HepG2 (cell line): ENCODE data around the gene SLC22A12. TPM values are rescaled to one million over a fixed set of nuclear protein-coding genes. Genes with fewer than 3 reads are reported as not detected.
A peak's percentile ranks its signal among the peaks of the same experiment; 100 is the strongest.

Source experiments
- ATAC-seq: fragments of 200-7000 bp; cut with Tn5 transposase; 3 replicates; pipeline ENCODE4 v1.9.1; 2020; ENCODE audit warnings: mild to moderate bottlenecking, moderate library complexity
- BruUV-seq: library from RNA; stranded (reverse); fragments of 400-500 nt; replicated peaks from 2 replicates; lab custom pipeline; 2021; lab: Mats Ljungman, UMichigan
- CTCF ChIA-PET: fragments of 300-600 bp; formaldehyde crosslinking; extraction: SDS; loops from one replicate; lab custom pipeline; 2021; ENCODE audit warnings: low total read pairs, inconsistent platforms, low intra/inter-chr PET ratio; lab: Yijun Ruan, JAX
- POLR2A ChIA-PET: fragments of 350-600 bp; sonication (Branson Sonifier 250); formaldehyde crosslinking; loops from one replicate; lab custom pipeline; 2020; ENCODE audit warnings: antibody characterized with exemption, inconsistent platforms; lab: Yijun Ruan, JAX
- DNase-seq: peaks from one replicate; pipeline ENCODE4 v3.0.0-alpha.2; 2015; ENCODE audit warnings: low spot score
- FAIRE-seq: peaks from 3 replicates; lab custom pipeline; 2011; peaks lifted over from hg19 to GRCh38; lab: Jason Lieb, UNC
- H2AFZ ChIP-seq: one replicate; pipeline ENCODE4 v1.6.1; 2011; ENCODE audit warnings: low read length, inconsistent platforms
- H3K27ac ChIP-seq: fragments of 300-600 bp; 3 replicates; pipeline ENCODE4 v1.8.0; 2011; ENCODE audit warnings: mixed run types, mild to moderate bottlenecking, mixed read lengths, low read length, inconsistent platforms; ENCODE audit not compliant: insufficient read depth; ENCODE audit errors: extremely low read length
- H3K27me3 ChIP-seq, 2 experiments: fragments of 200-600 bp in 1 of 2; 2 replicates in 1 of 2; 3 replicates in 1 of 2; pipeline versions ENCODE4 v1.6.0 to v1.8.0; 2011; ENCODE audit warnings: low read length in 2 of 2, mild to moderate bottlenecking in 2 of 2, moderate library complexity in 2 of 2, inconsistent platforms in 1 of 2; ENCODE audit not compliant: insufficient read depth in 2 of 2, control insufficient read depth in 1 of 2
- H3K36me3 ChIP-seq, 2 experiments: fragments of 200-600 bp in 1 of 2; replicated peaks in 1 of 2; 2 replicates in 1 of 2; 3 replicates in 1 of 2; pipeline versions ENCODE4 v1.5.1 to v1.8.0; 2011; ENCODE audit warnings: low read length in 2 of 2, inconsistent platforms in 1 of 2; ENCODE audit not compliant: insufficient read depth in 2 of 2, control insufficient read depth in 1 of 2
- H3K4me1 ChIP-seq: 2 replicates; pipeline ENCODE4 v1.5.1; 2012; ENCODE audit warnings: low read length, inconsistent platforms; ENCODE audit not compliant: insufficient read depth
- H3K4me2 ChIP-seq: 2 replicates; pipeline ENCODE4 v1.6.0; 2011; ENCODE audit warnings: low read depth, low read length, inconsistent platforms
- H3K4me3 ChIP-seq, 3 experiments: fragments of 200-600 bp in 1 of 3; sonication (generic), shearing (Covaris generic) in 1 of 3; replicated peaks in 1 of 3; 2 replicates each; pipeline ENCODE4 v1.5.1; 2011 to 2016; ENCODE audit warnings: low read length in 3 of 3, inconsistent platforms in 2 of 3, low read depth in 2 of 3, mild to moderate bottlenecking in 2 of 3, control low read depth in 1 of 3, mixed read lengths in 1 of 3; ENCODE audit not compliant: insufficient read depth in 1 of 3
- H3K79me2 ChIP-seq: one replicate; pipeline ENCODE4 v1.6.1; 2011; ENCODE audit warnings: low read length, inconsistent platforms; ENCODE audit not compliant: insufficient read depth
- H3K9ac ChIP-seq: 2 replicates; pipeline ENCODE4 v1.6.0; 2011; ENCODE audit warnings: mild to moderate bottlenecking, low read depth, low read length, inconsistent platforms; ENCODE audit not compliant: insufficient read depth
- H3K9me3 ChIP-seq: 2 replicates; pipeline ENCODE4 v1.5.1; 2012; ENCODE audit warnings: mild to moderate bottlenecking, low read length
- H4K20me1 ChIP-seq: 2 replicates; pipeline ENCODE4 v1.6.0; 2011; ENCODE audit warnings: inconsistent platforms, mild to moderate bottlenecking, low read length, moderate library complexity; ENCODE audit not compliant: insufficient read depth
- FOXC1 ChIP-seq: sonication (generic); formaldehyde crosslinking; IDR thresholded peaks from 2 replicates; pipeline ENCODE4 v1.8.0; 2022; ENCODE audit warnings: mild to moderate bottlenecking, missing genetic modification reagents, borderline replicate concordance
- GPN1 ChIP-seq: sonication (generic); formaldehyde crosslinking; IDR thresholded peaks from 2 replicates; pipeline ENCODE4 v1.5.1; 2020; ENCODE audit warnings: missing genetic modification reagents, borderline replicate concordance
- HOXA5 ChIP-seq: sonication (generic); formaldehyde crosslinking; IDR thresholded peaks from 2 replicates; pipeline ENCODE4 v1.4.0; 2020; ENCODE audit warnings: missing genetic modification reagents
- KAT2B ChIP-seq: fragments of 150-350 bp; IDR thresholded peaks from 2 replicates; pipeline ENCODE4 v1.6.1; 2014; ENCODE audit warnings: low read depth, low read length, borderline replicate concordance
- KLF16 ChIP-seq, 2 experiments: sonication (generic) in 1 of 2; formaldehyde crosslinking in 1 of 2; IDR thresholded peaks; 2 replicates each; pipeline versions ENCODE4 v1.6.1 to v1.8.0; 2016 to 2023; ENCODE audit warnings: missing genetic modification reagents in 2 of 2, missing compliant biosample characterization in 1 of 2
- MYC ChIP-seq: sonication (generic); formaldehyde crosslinking; IDR thresholded peaks from 2 replicates; pipeline ENCODE4 v1.9.0; 2021; ENCODE audit warnings: missing genetic modification reagents, borderline replicate concordance
- NFRKB ChIP-seq: fragments of 450-650 bp; IDR thresholded peaks from 2 replicates; pipeline ENCODE4 v1.6.1; 2017
- SAP130 ChIP-seq: IDR thresholded peaks from 2 replicates; pipeline ENCODE4 v1.6.1; 2016; ENCODE audit warnings: low read depth
- SMC3 ChIP-seq: IDR thresholded peaks from 2 replicates; pipeline ENCODE4 v1.6.1; 2011; ENCODE audit warnings: low read length, improper control_type of control experiment
- SRSF4 ChIP-seq: fragments of 200-400 bp; formaldehyde crosslinking; IDR thresholded peaks from one replicate; pipeline ENCODE4 v1.6.1; 2018; ENCODE audit warnings: mild to moderate bottlenecking, low read depth, low read length, moderate library complexity; ENCODE audit not compliant: poor library complexity, severe bottlenecking
- THAP11 ChIP-seq: IDR thresholded peaks from 2 replicates; pipeline ENCODE4 v1.6.1; 2016; ENCODE audit warnings: missing biosample characterization, missing genetic modification reagents
- ZNF3 ChIP-seq: IDR thresholded peaks from 2 replicates; pipeline ENCODE4 v1.7.0; 2017; ENCODE audit warnings: inconsistent platforms
- WGBS: methylation state at CpG from one replicate; pipeline ENCODE4 v1.1.6; 2017; ENCODE audit warnings: low lambda C conversion rate; 5-methylcytosine and 5-hydroxymethylcytosine counted together
- in situ Hi-C: cut with HindIII; loops from 2 replicates; pipeline ENCODE4 v1.10.0; 2017; ENCODE audit warnings: low pct_unique_long_range_greater_than_20kb; ENCODE audit not compliant: extremely low pct_ligation_motif_present
- intact Hi-C: fragments of 100-400 bp; cut with micrococcal nuclease; formaldehyde crosslinking; loops from one replicate; pipeline ENCODE4 v1.10.0; 2022; ENCODE audit not compliant: unreplicated experiment
- polyA plus RNA-seq, 8 experiments: library from polyadenylated mRNA; depleted of rRNA in 3 of 8; stranded (reverse) in 7 of 8; unstranded in 1 of 8; fragments of >200 nt; fragmentation: Illumina TruSeq in 4 of 8; extraction: Trizol in 4 of 8; gene quantifications; 2 replicates each; pipeline versions ENCODE4 v1.2.1 to v1.2.3, GENCODE V29; 2011 to 2016; ENCODE audit warnings: low read depth in 4 of 8, missing spikeins in 1 of 8, mixed read lengths in 1 of 8; ENCODE audit not compliant: insufficient read depth in 1 of 8
- total RNA-seq, 5 experiments: library from RNA; depleted of rRNA; stranded (reverse); fragments of >200 nt; fragmentation: Illumina TruSeq; extraction: Trizol; gene quantifications; 2 replicates each; pipeline ENCODE4 v1.2.3, GENCODE V29; 2016; ENCODE audit warnings: low read depth in 1 of 5
- TF ChIP-seq, protein P1 (sequence below): sonication (generic); formaldehyde crosslinking; IDR thresholded peaks from 2 replicates; pipeline ENCODE4 v1.4.0; 2020; ENCODE audit warnings: low read depth, mild to moderate bottlenecking, missing genetic modification reagents
- TF ChIP-seq, protein P2 (sequence below): fragments of 450-650 bp; IDR thresholded peaks from 2 replicates; pipeline ENCODE4 v1.6.1; 2017; ENCODE audit warnings: mild to moderate bottlenecking
- TF ChIP-seq, protein P3 (sequence below): IDR thresholded peaks from 2 replicates; pipeline ENCODE4 v1.6.1; 2018; ENCODE audit warnings: missing genetic modification reagents, mild to moderate bottlenecking, missing compliant biosample characterization
- TF ChIP-seq, protein P4 (sequence below): sonication (generic); formaldehyde crosslinking; IDR thresholded peaks from 2 replicates; pipeline ENCODE4 v1.5.1; 2020; ENCODE audit warnings: mild to moderate bottlenecking, moderate library complexity, missing genetic modification reagents

SLC22A12 gene
- total and polyA plus RNA-seq, 2 of the 13 experiments (the other 11 are each of a cell fraction or from before 2014, with no cell fraction given) = not detected

DNA sequence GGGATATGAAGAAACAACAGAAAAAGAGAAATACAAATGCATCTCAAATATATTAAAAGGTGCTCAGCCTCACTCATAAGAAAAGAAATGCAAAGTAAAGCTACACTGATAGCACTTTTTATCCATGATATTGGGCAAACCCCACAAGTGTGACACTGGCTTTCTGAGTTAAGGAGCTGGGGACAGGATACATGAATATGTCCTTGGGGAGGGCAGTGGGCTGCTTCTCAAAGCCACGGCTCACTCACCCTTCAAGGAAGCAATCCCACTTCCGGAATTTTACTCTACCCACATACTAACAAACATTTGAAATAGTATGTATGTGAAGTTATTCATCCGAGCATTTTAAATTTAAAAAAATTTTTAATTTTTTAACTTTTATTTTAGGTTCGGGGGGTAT lies 41.1 kb upstream of the SLC22A12 start (continued):
- TF ChIP-seq, protein P1, sequence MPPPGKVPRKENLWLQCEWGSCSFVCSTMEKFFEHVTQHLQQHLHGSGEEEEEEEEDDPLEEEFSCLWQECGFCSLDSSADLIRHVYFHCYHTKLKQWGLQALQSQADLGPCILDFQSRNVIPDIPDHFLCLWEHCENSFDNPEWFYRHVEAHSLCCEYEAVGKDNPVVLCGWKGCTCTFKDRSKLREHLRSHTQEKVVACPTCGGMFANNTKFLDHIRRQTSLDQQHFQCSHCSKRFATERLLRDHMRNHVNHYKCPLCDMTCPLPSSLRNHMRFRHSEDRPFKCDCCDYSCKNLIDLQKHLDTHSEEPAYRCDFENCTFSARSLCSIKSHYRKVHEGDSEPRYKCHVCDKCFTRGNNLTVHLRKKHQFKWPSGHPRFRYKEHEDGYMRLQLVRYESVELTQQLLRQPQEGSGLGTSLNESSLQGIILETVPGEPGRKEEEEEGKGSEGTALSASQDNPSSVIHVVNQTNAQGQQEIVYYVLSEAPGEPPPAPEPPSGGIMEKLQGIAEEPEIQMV = no peak
- TF ChIP-seq, protein P2, sequence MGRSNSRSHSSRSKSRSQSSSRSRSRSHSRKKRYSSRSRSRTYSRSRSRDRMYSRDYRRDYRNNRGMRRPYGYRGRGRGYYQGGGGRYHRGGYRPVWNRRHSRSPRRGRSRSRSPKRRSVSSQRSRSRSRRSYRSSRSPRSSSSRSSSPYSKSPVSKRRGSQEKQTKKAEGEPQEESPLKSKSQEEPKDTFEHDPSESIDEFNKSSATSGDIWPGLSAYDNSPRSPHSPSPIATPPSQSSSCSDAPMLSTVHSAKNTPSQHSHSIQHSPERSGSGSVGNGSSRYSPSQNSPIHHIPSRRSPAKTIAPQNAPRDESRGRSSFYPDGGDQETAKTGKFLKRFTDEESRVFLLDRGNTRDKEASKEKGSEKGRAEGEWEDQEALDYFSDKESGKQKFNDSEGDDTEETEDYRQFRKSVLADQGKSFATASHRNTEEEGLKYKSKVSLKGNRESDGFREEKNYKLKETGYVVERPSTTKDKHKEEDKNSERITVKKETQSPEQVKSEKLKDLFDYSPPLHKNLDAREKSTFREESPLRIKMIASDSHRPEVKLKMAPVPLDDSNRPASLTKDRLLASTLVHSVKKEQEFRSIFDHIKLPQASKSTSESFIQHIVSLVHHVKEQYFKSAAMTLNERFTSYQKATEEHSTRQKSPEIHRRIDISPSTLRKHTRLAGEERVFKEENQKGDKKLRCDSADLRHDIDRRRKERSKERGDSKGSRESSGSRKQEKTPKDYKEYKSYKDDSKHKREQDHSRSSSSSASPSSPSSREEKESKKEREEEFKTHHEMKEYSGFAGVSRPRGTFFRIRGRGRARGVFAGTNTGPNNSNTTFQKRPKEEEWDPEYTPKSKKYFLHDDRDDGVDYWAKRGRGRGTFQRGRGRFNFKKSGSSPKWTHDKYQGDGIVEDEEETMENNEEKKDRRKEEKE = no peak
- TF ChIP-seq FOXC1 (CRISPR knock-in tag) = no peak
- TF ChIP-seq MYC (CRISPR knock-in tag) = no peak

DNA sequence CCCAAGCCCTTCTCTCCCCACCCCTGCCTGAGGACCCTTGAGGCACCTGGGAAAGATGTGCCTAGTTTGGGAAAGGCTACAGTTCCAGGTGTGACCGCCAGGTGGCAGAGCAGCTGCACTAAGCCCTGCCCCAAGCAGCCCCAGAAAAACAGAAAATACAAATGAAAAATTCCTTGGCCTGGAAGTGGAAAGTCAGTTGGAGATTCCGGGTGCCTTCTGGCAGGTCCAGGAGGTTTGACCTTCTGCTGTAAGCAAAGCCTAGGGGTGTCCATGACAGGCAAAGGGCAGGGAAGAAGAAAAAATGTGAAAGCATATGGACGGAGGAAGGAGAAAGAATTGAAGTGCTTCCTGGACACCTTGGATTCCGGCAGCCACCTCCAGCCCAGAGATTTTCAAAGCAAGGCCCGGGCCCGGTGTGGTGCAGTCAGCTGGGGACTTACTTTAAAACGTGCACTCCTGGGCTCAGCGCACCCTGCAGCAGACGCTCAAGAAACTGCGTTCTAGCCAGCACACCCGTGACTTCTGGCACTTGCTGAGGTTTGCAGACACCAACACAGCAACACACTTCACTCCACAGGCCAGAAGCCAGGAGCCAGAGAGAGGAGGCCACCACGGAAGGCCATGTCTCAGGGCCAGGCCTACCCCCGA lies 37.3 kb upstream of the SLC22A12 start:
- FAIRE-seq (peak; percentile 72), ATAC-seq (peak; percentile 49), DNase-seq (peak; percentile 39)
- H3K9ac ChIP-seq = no peak overlapping the region
- H3K36me3 ChIP-seq = no peaks in the 10 kb centered on the region
- in situ Hi-C loops (no loop called here), intact Hi-C loops (loop anchor here (1.0 kb wide), 2 partner anchors 96 to 100 kb away; no protein-coding TSS in a partner anchor)
- no peak overlapping the region for H2AFZ ChIP-seq
- no peak overlapping the region for H3K4me3 ChIP-seq
- peak overlapping the region; percentile 40 for H3K4me2 ChIP-seq
- H3K9me3 ChIP-seq = 0 out of 2 replicates have a peak, but pooled peaks cover 3% of the 10 kb centered on the region
- H4K20me1 ChIP-seq = no peaks in the 10 kb centered on the region
- peaks cover 0 to 10% of the 10 kb centered on the region in 2 experiments; a peak in 2 of 5 replicates for H3K27me3 ChIP-seq
- BruUV-seq = no TSS peak
- 25% methylated on average over 5 of the region's 13 CpGs for WGBS
- H3K4me1 ChIP-seq = peaks cover 39% of the 10 kb centered on the region
- no peak overlapping the region for H3K27ac ChIP-seq
- CTCF ChIA-PET = interaction anchor here (1.2 to 1.5 kb wide), 3 partner anchors 13 to 135 kb away, joined by 3 to 6 read pairs (median 4); no protein-coding TSS in a partner anchor
- POLR2A ChIA-PET = no interaction called here
- H3K79me2 ChIP-seq = no peaks in the 10 kb centered on the region
- TF ChIP-seq ZNF3 (CRISPR knock-in tag) = no peak
- no peak for TF ChIP-seq NFRKB
- 0 out of 2 replicates have a peak, but pooled peaks have one; percentile 43 for TF ChIP-seq HOXA5 (CRISPR knock-in tag)
- 0 out of 2 replicates have a peak, but pooled peaks have one; percentile 42 for TF ChIP-seq THAP11 (CRISPR knock-in tag)
- TF ChIP-seq, protein P3, sequence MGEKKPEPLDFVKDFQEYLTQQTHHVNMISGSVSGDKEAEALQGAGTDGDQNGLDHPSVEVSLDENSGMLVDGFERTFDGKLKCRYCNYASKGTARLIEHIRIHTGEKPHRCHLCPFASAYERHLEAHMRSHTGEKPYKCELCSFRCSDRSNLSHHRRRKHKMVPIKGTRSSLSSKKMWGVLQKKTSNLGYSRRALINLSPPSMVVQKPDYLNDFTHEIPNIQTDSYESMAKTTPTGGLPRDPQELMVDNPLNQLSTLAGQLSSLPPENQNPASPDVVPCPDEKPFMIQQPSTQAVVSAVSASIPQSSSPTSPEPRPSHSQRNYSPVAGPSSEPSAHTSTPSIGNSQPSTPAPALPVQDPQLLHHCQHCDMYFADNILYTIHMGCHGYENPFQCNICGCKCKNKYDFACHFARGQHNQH (CRISPR knock-in tag) = 0 out of 2 replicates have a peak, but pooled peaks have one; percentile 28
- TF ChIP-seq GPN1 (CRISPR knock-in tag) = no peak
- peak; percentile 97 for TF ChIP-seq SMC3
- TF ChIP-seq KLF16 (CRISPR knock-in tag; IDR thresholded peaks at IDR 0.05) = 0 out of 4 replicates have a peak, but pooled peaks of 1 of the 2 experiments have one; percentile 38
- no peak for TF ChIP-seq KAT2B
- 0 out of 2 replicates have a peak, but pooled peaks have one; percentile 16 for TF ChIP-seq SAP130 (CRISPR knock-in tag)
- TF ChIP-seq, protein P4, sequence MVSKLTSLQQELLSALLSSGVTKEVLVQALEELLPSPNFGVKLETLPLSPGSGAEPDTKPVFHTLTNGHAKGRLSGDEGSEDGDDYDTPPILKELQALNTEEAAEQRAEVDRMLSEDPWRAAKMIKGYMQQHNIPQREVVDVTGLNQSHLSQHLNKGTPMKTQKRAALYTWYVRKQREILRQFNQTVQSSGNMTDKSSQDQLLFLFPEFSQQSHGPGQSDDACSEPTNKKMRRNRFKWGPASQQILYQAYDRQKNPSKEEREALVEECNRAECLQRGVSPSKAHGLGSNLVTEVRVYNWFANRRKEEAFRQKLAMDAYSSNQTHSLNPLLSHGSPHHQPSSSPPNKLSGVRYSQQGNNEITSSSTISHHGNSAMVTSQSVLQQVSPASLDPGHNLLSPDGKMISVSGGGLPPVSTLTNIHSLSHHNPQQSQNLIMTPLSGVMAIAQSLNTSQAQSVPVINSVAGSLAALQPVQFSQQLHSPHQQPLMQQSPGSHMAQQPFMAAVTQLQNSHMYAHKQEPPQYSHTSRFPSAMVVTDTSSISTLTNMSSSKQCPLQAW (CRISPR knock-in tag) = peak; percentile 55; the same call in 1 of the 2 replicates
- TF ChIP-seq SRSF4 = no peak
